ENCODE data around the gene FAM124A.

FAM124A gene

GRCh38 chr13:51308781-51309180 lies 86.6 kb downstream of the FAM124A start:
- no peak for DNase-seq (ENCODE audit: low read depth)

DNA sequence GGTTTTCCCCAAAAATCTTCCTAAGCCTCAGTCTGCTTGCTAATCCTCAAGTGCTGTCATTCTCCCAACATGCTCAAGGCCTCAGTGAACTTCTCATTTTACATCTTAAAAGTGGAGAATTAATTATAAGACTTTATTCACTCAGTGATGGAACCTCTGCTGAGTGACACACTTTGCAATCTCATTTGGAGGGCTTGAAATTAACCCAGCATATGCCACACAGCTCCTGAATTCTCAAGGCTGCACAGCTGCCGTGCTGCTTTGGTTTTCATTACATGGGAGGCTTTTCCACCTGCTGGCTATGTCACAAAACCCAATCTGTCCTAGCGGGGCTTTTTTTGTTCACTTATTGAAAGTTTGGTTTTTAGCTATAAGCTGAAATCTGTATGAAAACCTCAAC lies 89.0 kb downstream of the FAM124A start:
- no peak for DNase-seq (ENCODE audit: low read depth)

DNA sequence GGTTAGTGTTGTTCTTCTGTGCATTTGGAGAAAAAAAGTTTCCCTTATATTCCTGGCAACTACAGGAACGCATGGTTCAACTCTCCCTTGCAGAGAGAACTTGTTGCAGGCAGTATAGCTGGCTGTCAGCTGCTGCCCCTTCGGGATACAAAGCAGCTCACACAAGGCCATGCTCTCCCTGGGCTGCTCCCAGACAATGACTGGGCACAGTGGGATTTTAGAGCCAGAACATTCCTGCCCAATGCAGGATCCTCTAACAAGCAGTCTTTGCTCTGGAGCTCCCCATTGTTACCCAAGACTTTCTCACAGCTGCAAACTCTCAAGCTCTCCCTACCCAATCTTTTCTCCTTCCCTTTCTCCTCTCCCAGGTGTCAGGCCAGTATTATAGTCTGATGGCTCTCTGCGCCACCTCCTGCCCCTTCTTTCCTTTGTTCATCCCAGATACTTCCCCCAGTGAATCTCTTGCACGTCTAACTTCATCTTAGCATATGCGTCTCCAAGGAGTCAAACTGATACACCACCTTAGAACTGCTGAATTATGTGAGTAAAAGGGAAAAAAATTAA lies 89.8 kb downstream of the FAM124A start:
- no peak for DNase-seq (ENCODE audit: low read depth)

GRCh38 chr13:51313619-51314018 lies 91.4 kb downstream of the FAM124A start:
- DNase-seq (ENCODE audit: low read depth) = no peak

DNA sequence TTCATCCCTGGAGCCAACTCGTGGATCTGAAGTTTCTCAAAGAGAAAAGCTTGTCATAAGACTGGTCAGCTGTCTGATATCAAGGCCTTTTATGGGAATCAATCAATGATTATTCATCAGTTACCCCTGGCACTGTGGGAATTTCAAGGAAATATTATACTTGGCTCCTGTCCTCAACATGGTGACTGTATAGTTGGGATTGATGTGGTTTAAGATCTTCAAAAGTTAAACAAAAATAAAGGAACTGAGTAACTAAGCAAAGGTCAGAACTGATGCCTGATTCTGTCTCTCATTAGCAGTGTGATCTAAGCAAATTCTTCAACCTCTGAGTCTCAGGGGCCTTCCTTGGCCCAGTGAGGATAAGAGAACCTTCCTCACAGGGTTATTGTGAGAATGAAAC lies 95.1 kb downstream of the FAM124A start:
- peak; percentile 58 for DNase-seq (ENCODE audit: low read depth)

- no peak for DNase-seq (ENCODE audit: low read depth)
Measured at GRCh38 chr13:51318015-51318414, 95.8 kb downstream of the FAM124A start.

GRCh38 chr13:51318876-51319275 lies 96.7 kb downstream of the FAM124A start:
- DNase-seq (ENCODE audit: low read depth) = no peak

- DNase-seq (ENCODE audit: low read depth) = no peak
Measured at GRCh38 chr13:51321836-51322235, 99.6 kb downstream of the FAM124A start.

DNA sequence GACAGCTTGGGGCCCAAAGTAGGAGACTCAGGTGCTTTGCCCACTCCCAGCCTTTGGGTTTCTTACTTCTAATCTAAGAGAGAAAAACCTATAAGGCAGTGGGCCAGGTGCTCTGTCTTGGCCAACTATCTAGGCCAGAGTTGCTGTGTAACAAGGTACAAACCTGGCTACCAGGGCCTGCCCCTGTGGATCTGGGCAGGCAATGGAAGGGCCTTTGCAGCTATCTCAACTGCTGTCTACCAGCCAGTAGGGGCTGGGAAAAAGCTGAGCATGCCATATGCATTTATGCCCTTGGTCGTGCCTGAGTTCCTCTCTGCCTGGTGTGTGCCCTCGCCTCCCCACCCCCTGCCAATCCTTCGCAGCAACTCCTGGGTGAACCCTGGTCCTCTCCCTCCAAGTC lies 100.6 kb downstream of the FAM124A start:
- DNase-seq (ENCODE audit: low read depth) = no peak

DNA sequence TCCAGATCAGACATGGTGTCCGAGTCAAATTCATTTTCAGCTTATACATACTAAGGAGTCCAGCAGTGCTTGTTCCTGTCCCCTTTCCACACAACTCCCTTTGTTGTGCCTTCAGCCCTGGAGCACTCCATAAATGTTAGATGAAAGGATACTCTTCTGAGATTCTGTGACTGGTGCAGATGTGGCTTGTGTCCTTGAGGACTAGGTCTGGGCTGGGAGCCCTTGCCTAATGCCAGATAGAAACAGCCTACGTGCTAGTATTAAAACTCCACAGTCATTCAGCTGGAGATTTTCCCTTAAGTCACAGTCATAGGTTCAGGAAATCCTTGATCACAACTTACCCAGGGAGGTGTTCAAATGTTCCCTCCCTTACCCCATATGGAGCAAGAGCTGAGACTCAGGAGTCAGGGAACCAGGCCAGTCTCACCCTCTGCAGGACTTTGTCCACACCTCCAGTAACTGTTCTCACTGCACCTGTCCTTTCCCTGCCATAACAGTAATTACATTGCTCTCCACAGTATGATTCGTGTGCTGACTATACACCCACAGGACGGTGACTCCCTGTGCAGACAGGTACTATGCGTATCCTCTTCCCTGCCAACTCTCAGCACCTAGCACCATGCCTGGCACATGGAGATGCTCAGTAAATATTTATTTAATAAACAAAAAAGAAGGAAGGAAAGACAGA lies 101.8 kb downstream of the FAM124A start:
- no peak for DNase-seq (ENCODE audit: low read depth)

GRCh38 chr13:51324714-51325420 lies 102.7 kb downstream of the FAM124A start:
- DNase-seq (ENCODE audit: low read depth) = no peak

DNA sequence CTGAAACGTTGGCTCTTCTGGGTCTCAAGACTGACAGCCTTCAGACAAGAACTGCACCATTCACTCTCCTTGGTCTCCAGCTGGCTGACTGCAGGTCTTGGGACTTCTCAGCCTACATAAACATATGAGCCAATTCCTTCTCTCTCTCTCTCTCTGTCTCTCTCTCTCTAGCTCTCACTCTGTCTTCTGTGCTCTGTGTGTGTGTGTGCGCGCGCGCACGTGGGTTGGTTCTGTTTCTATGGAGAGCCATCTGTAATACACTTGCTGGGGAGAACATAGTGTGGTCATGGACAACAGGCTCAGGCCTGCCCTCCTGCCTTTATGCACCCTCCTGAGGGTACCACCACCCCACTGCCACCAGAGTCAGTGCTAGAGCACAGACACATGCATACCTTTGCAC lies 103.6 kb downstream of the FAM124A start:
- no peak for DNase-seq (ENCODE audit: low read depth)

GRCh38 chr13:51326777-51327176 lies 104.6 kb downstream of the FAM124A start:
- DNase-seq (ENCODE audit: low read depth) = no peak

DNA sequence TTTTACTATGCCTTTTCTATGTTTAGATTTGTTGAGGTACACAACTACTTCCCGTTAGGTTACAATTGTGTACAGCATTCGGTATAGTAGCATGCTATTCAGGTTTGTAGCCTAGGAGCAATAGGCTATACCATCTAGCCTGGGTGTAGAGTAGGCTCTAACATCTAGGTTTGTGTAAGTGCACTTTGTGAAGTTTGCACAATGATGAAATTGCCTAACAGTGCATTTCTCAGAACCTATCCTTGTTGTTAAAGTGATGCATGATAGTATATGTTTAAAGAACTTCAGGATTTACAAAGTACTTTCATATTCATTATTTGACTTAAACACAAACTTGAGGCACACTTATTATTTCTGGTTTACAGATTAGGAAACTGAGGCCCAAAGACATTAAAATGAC lies 105.8 kb downstream of the FAM124A start:
- no peak for DNase-seq (ENCODE audit: low read depth)

DNA sequence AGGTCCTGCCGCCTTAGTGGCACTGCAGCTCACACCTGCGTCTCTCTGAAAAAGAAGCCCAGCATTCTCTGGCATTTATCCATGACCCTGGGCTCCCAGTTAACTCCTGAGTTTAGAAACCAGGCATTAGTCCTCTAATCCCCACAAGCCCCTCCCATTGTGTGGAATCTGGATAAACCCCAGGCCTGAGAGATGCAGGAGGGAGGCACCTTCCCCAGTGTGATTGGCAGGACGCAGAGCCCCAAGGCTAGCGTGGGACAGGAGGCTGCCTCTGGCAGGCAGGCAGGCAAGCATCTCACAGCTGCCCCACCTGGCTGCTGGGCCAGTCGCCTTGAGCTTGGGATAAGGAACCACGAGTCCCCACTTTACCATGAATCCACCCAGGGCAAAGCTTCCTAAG lies 106.3 kb downstream of the FAM124A start:
- DNase-seq (ENCODE audit: low read depth) = no peak

- no peak for DNase-seq (ENCODE audit: low read depth)
Measured at GRCh38 chr13:51329606-51330005, 107.4 kb downstream of the FAM124A start.

DNA sequence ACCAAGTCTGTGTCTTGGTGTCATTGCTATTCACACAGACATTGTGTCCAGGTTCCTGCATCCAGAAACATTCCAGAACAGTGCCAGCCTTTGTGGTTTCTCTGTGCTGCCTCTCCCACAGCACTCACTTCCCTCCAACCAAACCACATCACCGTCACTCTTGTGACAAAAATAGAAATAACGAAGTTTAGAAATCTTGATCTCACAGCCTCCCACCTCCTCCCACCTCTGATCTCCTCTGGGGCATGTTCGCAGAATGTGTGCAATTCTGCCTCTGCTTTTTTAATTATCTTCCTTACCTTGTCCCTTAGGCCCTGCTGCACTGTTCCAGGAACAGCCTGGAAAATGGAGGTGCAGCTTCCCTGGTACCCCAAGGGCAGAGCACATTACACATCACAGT lies 108.6 kb downstream of the FAM124A start:
- peak; percentile 48 for DNase-seq (ENCODE audit: low read depth)

- DNase-seq (ENCODE audit: low read depth) = no peak
Measured at GRCh38 chr13:51331354-51331861, 109.2 kb downstream of the FAM124A start.

DNA sequence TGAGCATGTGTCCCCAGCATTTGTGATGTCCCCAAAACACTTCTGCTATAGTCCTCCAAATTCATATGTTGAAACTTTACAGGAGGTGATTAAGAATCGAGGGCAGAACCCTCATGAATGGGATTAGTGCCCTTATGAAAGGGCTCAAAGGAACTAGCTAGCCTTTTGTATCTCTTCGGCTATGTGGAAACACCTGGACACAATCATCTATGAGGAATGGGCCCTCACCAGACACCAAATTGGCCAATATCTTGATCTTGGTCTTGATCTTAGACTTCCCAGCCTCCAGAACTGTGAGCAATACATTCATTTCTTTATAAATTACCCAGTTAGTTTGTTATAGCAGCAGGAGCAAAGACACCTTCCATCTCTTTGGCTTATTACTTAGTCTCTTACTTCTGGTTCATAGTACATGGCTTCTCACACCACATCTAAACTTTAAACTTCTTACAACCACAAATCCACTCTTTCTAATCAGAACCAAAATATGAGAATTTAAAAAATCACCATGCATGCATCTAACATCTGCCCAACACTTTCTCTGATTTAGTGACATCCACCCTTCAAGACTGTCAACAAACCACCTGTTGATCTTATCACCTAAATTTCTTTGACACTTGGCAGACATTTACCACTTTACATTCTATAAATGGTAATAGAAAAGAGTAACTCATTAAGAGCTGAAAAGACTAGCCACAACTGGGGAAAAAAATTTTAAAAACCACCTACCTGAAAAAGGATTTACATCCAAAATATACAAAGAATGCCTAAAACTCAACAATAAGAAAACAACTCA lies 110.6 kb downstream of the FAM124A start:
- no peak for DNase-seq (ENCODE audit: low read depth)

- no peak for DNase-seq (ENCODE audit: low read depth)
Measured at GRCh38 chr13:51333421-51333820, 111.2 kb downstream of the FAM124A start.

DNA sequence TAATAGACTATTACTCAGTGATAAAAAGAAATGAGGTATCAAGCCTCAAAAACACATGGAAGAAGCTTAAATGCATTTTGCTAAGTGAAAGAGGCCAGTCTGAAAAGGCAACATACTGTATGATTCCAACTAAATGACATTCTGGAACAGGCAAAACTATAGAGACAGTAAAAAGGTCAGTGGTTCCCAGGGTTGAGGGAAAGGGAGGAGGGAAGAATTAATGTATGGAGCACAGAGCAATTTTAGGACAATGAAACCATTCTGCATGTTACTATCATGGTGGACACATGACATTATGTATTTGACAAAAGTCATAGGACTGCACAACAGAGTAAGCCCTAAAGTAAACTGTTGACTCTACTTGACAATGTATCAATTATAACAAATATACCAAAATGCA lies 111.6 kb downstream of the FAM124A start:
- DNase-seq (ENCODE audit: low read depth) = no peak

All from EH (cell line).